ENCODE measurements around the gene PACSIN2. TPM values are rescaled to one million over a fixed set of nuclear protein-coding genes. Genes with fewer than 3 reads are reported as not detected.

The PACSIN2 gene
- polyA plus RNA-seq, 2 of the 4 experiments (the other 2 are of a cell fraction): 60.3 to 94.0 TPM

- H3K9me3 ChIP-seq: no peaks in the 10 kb centered on the region
- peak overlapping the region; percentile 85 for H3K4me2 ChIP-seq
- ChIA-PET POLR2A (interaction anchor here (0.8 to 1.2 kb wide), 3 partner anchors 8 to 13 kb away, joined by 3 to 4 read pairs (median 3); partner anchors contain the start of gene PACSIN2), CTCF (interaction anchor here (0.9 to 2.9 kb wide), 5 partner anchors 10 to 89 kb away, joined by 3 to 23 read pairs (median 4); partner anchors contain the start of gene PACSIN2)
- peaks cover 100% of the 10 kb centered on the region for H3K4me1 ChIP-seq
- FAIRE-seq (no peak), DNase-seq (ENCODE audit: low read depth in 1 of 2, low spot score in 1 of 2) (no peak), ATAC-seq (peak; percentile 32 to 51; a peak in 4 of 6 replicates)
- peak overlapping the region; percentile 31; the same call in 2 of the 3 replicates for H3K4me3 ChIP-seq
- 48% methylated on average over 2 of the region's 3 CpGs for WGBS (ENCODE audit: missing lambda C conversion rate)
- peak overlapping the region; percentile 95 to 99 for H3K27ac ChIP-seq
- TF ChIP-seq NPAS2 (CRISPR knock-in tag; IDR thresholded peaks at IDR 0.05; ENCODE audit: borderline replicate concordance): no peak
- TF ChIP-seq ATOH8 (CRISPR knock-in tag; IDR thresholded peaks at IDR 0.05; ENCODE audit: low read depth): no peak
- TF ChIP-seq FOSB (CRISPR knock-in tag; IDR thresholded peaks at IDR 0.05): no peak
- TF ChIP-seq RNF2 (IDR thresholded peaks at IDR 0.05; ENCODE audit: borderline replicate concordance, low read depth): no peak
- no peak for TF ChIP-seq ZNF302 (CRISPR knock-in tag; IDR thresholded peaks at IDR 0.05)
- no peak for TF ChIP-seq ZFP36 (IDR thresholded peaks at IDR 0.05; ENCODE audit: borderline replicate concordance, partially characterized antibody)
- no peak for TF ChIP-seq EHF (CRISPR knock-in tag; IDR thresholded peaks at IDR 0.05)
- TF ChIP-seq, protein P1, sequence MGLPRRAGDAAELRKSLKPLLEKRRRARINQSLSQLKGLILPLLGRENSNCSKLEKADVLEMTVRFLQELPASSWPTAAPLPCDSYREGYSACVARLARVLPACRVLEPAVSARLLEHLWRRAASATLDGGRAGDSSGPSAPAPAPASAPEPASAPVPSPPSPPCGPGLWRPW (IDR thresholded peaks at IDR 0.05): no peak
- TF ChIP-seq RAD21 (conservative IDR thresholded peaks at IDR 0.05 in 1 of 2, IDR thresholded peaks at IDR 0.05 in 1 of 2): no peak
- no peak for TF ChIP-seq POLR2AphosphoS2 (conservative IDR thresholded peaks at IDR 0.05; ENCODE audit: low read length)
Measured at GRCh38 chr22:43001271-43002201, 13.4 kb downstream of the PACSIN2 start.

- Histone ChIP-seq H3K4me1 (peaks cover 100% of the 10 kb centered on the region), H3K4me3 (no peak overlapping the region), H3K9me3 (no peaks in the 10 kb centered on the region), H3K27ac (peak overlapping the region; percentile 95 to 99), H3K4me2 (peak overlapping the region; percentile 85)
- ATAC-seq: no peak
- DNase-seq (ENCODE audit: low read depth in 1 of 2, low spot score in 1 of 2): no peak
- ChIA-PET CTCF (interaction anchor here (1.0 to 2.9 kb wide), 4 partner anchors 10 to 89 kb away, joined by 3 to 23 read pairs (median 5); partner anchors contain the start of gene PACSIN2), POLR2A (interaction anchor here (1.2 kb wide), 1 partner anchor 10 kb away, joined by 3 read pairs; no protein-coding TSS in a partner anchor)
- 60% methylated on average over 7 of the region's 8 CpGs for WGBS (ENCODE audit: missing lambda C conversion rate)
- TF ChIP-seq HDAC2 (IDR thresholded peaks at IDR 0.05) (no peak), E2F6 (IDR thresholded peaks at IDR 0.05; ENCODE audit: borderline replicate concordance, low read depth) (no peak), CBX8 (IDR thresholded peaks at IDR 0.05) (no peak), NR3C1 (IDR thresholded peaks at IDR 0.05) (no peak)
- TF ChIP-seq, protein P2, sequence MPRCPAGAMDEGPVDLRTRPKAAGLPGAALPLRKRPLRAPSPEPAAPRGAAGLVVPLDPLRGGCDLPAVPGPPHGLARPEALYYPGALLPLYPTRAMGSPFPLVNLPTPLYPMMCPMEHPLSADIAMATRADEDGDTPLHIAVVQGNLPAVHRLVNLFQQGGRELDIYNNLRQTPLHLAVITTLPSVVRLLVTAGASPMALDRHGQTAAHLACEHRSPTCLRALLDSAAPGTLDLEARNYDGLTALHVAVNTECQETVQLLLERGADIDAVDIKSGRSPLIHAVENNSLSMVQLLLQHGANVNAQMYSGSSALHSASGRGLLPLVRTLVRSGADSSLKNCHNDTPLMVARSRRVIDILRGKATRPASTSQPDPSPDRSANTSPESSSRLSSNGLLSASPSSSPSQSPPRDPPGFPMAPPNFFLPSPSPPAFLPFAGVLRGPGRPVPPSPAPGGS (IDR thresholded peaks at IDR 0.05): no peak
- FAIRE-seq: no peak
Measured at GRCh38 chr22:43000441-43001175, 14.3 kb downstream of the PACSIN2 start.

DNA sequence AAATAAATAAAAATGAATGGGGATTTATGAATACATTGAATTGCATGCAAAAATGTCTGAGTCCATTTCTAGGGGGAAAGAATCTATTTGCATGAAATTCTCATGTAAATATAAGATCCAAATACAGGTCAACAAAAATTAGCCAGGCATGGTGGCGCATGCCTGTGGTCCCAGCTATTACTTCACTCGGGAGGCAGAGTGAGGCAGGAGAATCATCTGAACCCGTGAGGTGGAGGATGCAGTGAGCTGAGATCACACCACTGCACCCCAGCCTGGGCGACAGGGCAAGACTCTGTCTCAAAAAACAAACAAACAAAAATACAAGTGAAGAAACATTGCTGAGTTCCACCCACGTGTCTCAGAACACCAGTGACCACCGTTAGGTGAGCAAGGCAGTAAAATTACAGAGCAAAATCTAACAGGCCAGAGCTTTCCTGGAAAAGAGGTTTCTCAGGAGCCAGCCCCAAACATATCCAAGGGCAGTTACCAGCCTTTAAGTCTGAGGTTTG lies 17.3 kb downstream of the PACSIN2 start:
- Histone ChIP-seq H3K4me3 (no peak overlapping the region), H3K27ac (peak overlapping the region; percentile 95 to 99), H3K4me2 (peak overlapping the region; percentile 100), H3K9me3 (no peaks in the 10 kb centered on the region), H3K4me1 (peaks cover 90% of the 10 kb centered on the region)
- ChIA-PET POLR2A (no interaction called here), CTCF (no interaction called here)
- TF ChIP-seq ESRRA (IDR thresholded peaks at IDR 0.05; ENCODE audit: borderline replicate concordance, low read length) (no peak), TFCP2L1 (CRISPR knock-in tag; IDR thresholded peaks at IDR 0.05) (no peak), SMC3 (IDR thresholded peaks at IDR 0.05) (no peak), E2F6 (IDR thresholded peaks at IDR 0.05; ENCODE audit: borderline replicate concordance, low read depth) (no peak), FOSL2 (IDR thresholded peaks at IDR 0.05) (no peak), FOSL2 (CRISPR knock-in tag; IDR thresholded peaks at IDR 0.05) (no peak), RFX5 (IDR thresholded peaks at IDR 0.05) (no peak), RARB (CRISPR knock-in tag; IDR thresholded peaks at IDR 0.05) (no peak), ZC3H11A (IDR thresholded peaks at IDR 0.05) (no peak), HOXB5 (CRISPR knock-in tag; IDR thresholded peaks at IDR 0.05) (no peak), MYC (IDR thresholded peaks at IDR 0.05; ENCODE audit: borderline replicate concordance, low read length) (no peak)
- TF ChIP-seq, protein P1 (IDR thresholded peaks at IDR 0.05): no peak
- TF ChIP-seq, protein P3, sequence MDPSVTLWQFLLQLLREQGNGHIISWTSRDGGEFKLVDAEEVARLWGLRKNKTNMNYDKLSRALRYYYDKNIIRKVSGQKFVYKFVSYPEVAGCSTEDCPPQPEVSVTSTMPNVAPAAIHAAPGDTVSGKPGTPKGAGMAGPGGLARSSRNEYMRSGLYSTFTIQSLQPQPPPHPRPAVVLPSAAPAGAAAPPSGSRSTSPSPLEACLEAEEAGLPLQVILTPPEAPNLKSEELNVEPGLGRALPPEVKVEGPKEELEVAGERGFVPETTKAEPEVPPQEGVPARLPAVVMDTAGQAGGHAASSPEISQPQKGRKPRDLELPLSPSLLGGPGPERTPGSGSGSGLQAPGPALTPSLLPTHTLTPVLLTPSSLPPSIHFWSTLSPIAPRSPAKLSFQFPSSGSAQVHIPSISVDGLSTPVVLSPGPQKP (IDR thresholded peaks at IDR 0.05; ENCODE audit: low read depth, low read length): no peak
- DNase-seq (ENCODE audit: low read depth in 1 of 2, low spot score in 1 of 2) (no peak), FAIRE-seq (no peak), ATAC-seq (no peak)
- WGBS (ENCODE audit: missing lambda C conversion rate): 14% methylated on average over 6 of the region's 6 CpGs

Measured in A549 (cell line).